B cell (primary cell): ENCODE results near the gene FCRL1. TPM values are rescaled to one million over a fixed set of nuclear protein-coding genes. Genes with fewer than 3 reads are reported as not detected.

Experiments
- ATAC-seq: fragments of 200-7000 bp; cut with Tn5 transposase; one replicate; pipeline ENCODE4 v1.10.0; 2021; ENCODE audit warnings: low read depth, mild to moderate bottlenecking, moderate number of reproducible peaks, moderate library complexity
- CTCF ChIA-PET: fragments of 350-600 bp; sonication (Branson Sonifier 250); formaldehyde crosslinking; loops from one replicate; lab custom pipeline; 2021; ENCODE audit warnings: antibody characterized with exemption, inconsistent platforms; lab: Charles Lee
- POLR2A ChIA-PET: fragments of 350-600 bp; sonication (Branson Sonifier 250); formaldehyde crosslinking; loops from one replicate; lab custom pipeline; 2021; ENCODE audit warnings: antibody characterized with exemption; lab: Charles Lee
- DNase-seq: peaks from one replicate; pipeline ENCODE4 v3.0.0; 2013
- H2AFZ ChIP-seq: 2 replicates; pipeline ENCODE4 v1.6.1; 2012; ENCODE audit warnings: mild to moderate bottlenecking, low read depth, low read length; ENCODE audit not compliant: insufficient read depth, poor library complexity, severe bottlenecking
- H3K27ac ChIP-seq, 2 donors: 1 replicate in 1 of 2; 2 replicates in 1 of 2; pipeline ENCODE4 v1.5.1; 2012 to 2013; ENCODE audit warnings: low read length in 2 of 2, mild to moderate bottlenecking in 2 of 2, moderate library complexity in 1 of 2
- H3K27me3 ChIP-seq, 4 experiments: fragments of 200-600 bp in 1 of 4; sonication (generic) in 1 of 4; replicated peaks in 1 of 4; 1 replicate in 2 of 4; 2 replicates in 2 of 4; pipeline versions ENCODE4 v1.6.1 to v1.7.0; 2013 to 2016; ENCODE audit warnings: low read length in 3 of 4, mild to moderate bottlenecking in 2 of 4, mixed read lengths in 1 of 4, moderate library complexity in 1 of 4; ENCODE audit not compliant: insufficient read depth in 4 of 4, control insufficient read depth in 3 of 4; ENCODE audit errors: control extremely low read depth in 1 of 4
- H3K36me3 ChIP-seq, 2 experiments: replicated peaks in 1 of 2; 1 replicate in 1 of 2; 2 replicates in 1 of 2; pipeline versions ENCODE4 v1.6.1 to v1.7.1; 2013; ENCODE audit warnings: low read length in 1 of 2; ENCODE audit not compliant: insufficient read depth in 2 of 2, control insufficient read depth in 1 of 2; ENCODE audit errors: control extremely low read depth in 1 of 2, extremely low read depth in 1 of 2
- H3K4me1 ChIP-seq, 2 donors: fragments of 200-600 bp in 1 of 2; sonication (generic) in 1 of 2; 1 replicate in 1 of 2; 2 replicates in 1 of 2; pipeline versions ENCODE4 v1.5.1 to v1.6.1; 2013 to 2017; ENCODE audit warnings: low read length in 2 of 2; ENCODE audit not compliant: control insufficient read depth in 2 of 2, insufficient read depth in 2 of 2
- H3K4me2 ChIP-seq: replicated peaks from 2 replicates; pipeline ENCODE3; 2012; ENCODE audit warnings: mild to moderate bottlenecking, low read depth, low read length; ENCODE audit not compliant: poor library complexity, severe bottlenecking
- H3K4me3 ChIP-seq, 5 experiments: fragments of 200-600 bp in 1 of 5; sonication (generic) in 1 of 5; 1 replicate in 3 of 5; 2 replicates in 2 of 5; pipeline versions ENCODE4 v1.5.1 to v1.7.0; 2011 to 2016; ENCODE audit warnings: low read length in 4 of 5, mild to moderate bottlenecking in 4 of 5, low read depth in 2 of 5, control low read depth in 1 of 5, moderate library complexity in 1 of 5; ENCODE audit not compliant: insufficient read depth in 1 of 5; ENCODE audit errors: control extremely low read depth in 1 of 5, extremely low read depth in 1 of 5
- H3K79me2 ChIP-seq: fragments of 200-600 bp; sonication (generic); one replicate; pipeline ENCODE4 v1.6.0; 2016; ENCODE audit warnings: low read length; ENCODE audit not compliant: control insufficient read depth, insufficient read depth
- H3K9ac ChIP-seq: fragments of 200-600 bp; sonication (generic); 2 replicates; pipeline ENCODE4 v1.6.1; 2017; ENCODE audit warnings: mild to moderate bottlenecking, low read length, moderate library complexity
- H3K9me3 ChIP-seq, 3 donors: one replicate each; pipeline versions ENCODE4 v1.6.1 to v1.7.1; 2013; ENCODE audit warnings: low read length in 2 of 3; ENCODE audit not compliant: control insufficient read depth in 2 of 3, insufficient read depth in 1 of 3; ENCODE audit errors: control extremely low read depth in 1 of 3
- H4K20me1 ChIP-seq: 2 replicates; pipeline ENCODE4 v1.6.0; 2012; ENCODE audit warnings: mild to moderate bottlenecking, low read length; ENCODE audit not compliant: insufficient read depth, control insufficient read depth, poor library complexity, severe bottlenecking
- H3K27ac Mint-ChIP-seq: one replicate; pipeline ENCODE4 v1.8.0; 2021; ENCODE audit warnings: mixed read lengths
- H3K27me3 Mint-ChIP-seq: one replicate; pipeline ENCODE4 v1.8.0; 2021; ENCODE audit warnings: mixed read lengths
- H3K4me1 Mint-ChIP-seq: one replicate; pipeline ENCODE4 v1.8.0; 2021; ENCODE audit warnings: mixed read lengths
- H3K4me3 Mint-ChIP-seq: one replicate; pipeline ENCODE4 v1.8.0; 2021; ENCODE audit warnings: mixed read lengths
- H3K9me3 Mint-ChIP-seq: one replicate; pipeline ENCODE4 v1.8.0; 2022; ENCODE audit warnings: mixed read lengths; ENCODE audit not compliant: insufficient read depth
- CTCF ChIP-seq: fragments of 200-600 bp; IDR thresholded peaks from one replicate; pipeline ENCODE4 v1.8.0; 2022; ENCODE audit warnings: antibody characterized with exemption, mild to moderate bottlenecking
- EZH2 ChIP-seq: IDR thresholded peaks from 2 replicates; pipeline ENCODE4 v1.6.1; 2012; ENCODE audit warnings: borderline replicate concordance, low read depth, mild to moderate bottlenecking, moderate library complexity, low read length; ENCODE audit not compliant: insufficient read depth, poor library complexity, severe bottlenecking
- WGBS: methylation state at CpG from one replicate; pipeline ENCODE4 v1.1.5; 2013; ENCODE audit warnings: missing lambda C conversion rate; ENCODE audit not compliant: insufficient coverage; 5-methylcytosine and 5-hydroxymethylcytosine counted together
- intact Hi-C: fragments of 100-400 bp; cut with micrococcal nuclease; formaldehyde crosslinking; loops from one replicate; pipeline ENCODE4 v1.10.0; 2022
- polyA plus RNA-seq: library from polyadenylated mRNA; depleted of rRNA; stranded (reverse); fragments of >200 nt; gene quantifications from 2 replicates; pipeline ENCODE4 v1.2.3, GENCODE V29; 2012
- total RNA-seq, 2 donors: library from RNA; stranded (reverse); fragments of 120-200 nt in 1 of 2; gene quantifications; 1 replicate in 1 of 2; 2 replicates in 1 of 2; pipeline versions ENCODE4 v1.2.3 to v1.2.4, GENCODE V29; 2013 to 2022

Gene FCRL1
- total and polyA plus RNA-seq, 2 donors (not counting 1 experiment from before 2014, with no cell fraction given): 277 to 953 TPM

DNA sequence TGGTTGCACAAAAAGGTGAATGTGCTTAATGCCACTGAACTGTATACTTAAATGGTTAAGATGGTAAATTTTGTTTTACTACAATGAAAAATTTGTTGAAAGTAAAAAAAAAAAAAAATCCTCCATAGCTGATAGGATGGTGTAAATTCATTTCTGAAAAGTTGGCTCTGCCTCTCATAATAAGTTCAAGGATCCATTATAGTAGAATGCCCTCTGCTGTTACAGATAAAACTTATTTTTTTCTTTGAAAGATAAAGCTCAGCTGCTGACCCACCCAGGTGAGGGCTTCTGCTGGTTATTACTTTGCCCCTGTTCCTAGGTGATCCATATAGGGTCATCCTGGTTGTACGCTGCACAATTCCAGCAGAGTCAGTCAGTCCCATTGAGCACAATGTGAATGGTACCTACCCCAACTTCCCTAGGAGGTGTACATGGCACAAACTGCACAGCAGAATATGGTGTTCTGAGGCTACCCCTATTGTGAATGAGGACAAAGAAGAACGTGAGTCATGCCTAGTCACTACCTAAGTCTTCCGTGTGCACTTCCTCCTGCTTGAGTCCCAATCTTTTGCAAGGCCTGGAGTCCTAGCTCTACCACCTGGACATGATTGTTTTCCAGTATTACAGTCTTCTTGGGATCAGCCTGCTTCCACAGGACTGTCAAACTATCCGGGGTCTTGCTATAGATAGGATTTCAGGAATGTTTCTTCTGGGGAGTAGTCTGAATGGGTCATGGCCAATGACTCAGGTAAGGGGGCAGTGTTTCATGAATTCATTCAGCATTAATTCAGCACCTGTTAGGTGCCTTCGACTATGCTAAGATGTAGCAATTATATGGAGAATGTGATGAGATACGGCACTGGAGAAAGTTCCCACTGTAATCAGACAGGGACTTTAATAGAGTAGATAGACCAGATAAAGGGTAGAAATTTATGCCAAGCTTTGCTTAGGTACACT, 42.5 kb upstream of the FCRL1 start:
- Histone ChIP-seq H4K20me1 (no peaks in the 10 kb centered on the region), H3K27ac (no peak overlapping the region), H2AFZ (no peak overlapping the region), H3K79me2 (peaks cover 8% of the 10 kb centered on the region), H3K4me2 (peak overlapping the region; percentile 16), H3K9ac (no peak overlapping the region), H3K4me3 (no peak overlapping the region), H3K4me1 (peaks cover 6 to 7% of the 10 kb centered on the region in 2 donors), H3K36me3 (no peaks in the 10 kb centered on the region), H3K27me3 (no peaks in the 10 kb centered on the region), H3K9me3 (no peaks in the 10 kb centered on the region)
- peak; percentile 34 for DNase-seq
- TF ChIP-seq CTCF (no peak), EZH2 (no peak)
- Mint-ChIP-seq H3K9me3 (no peaks in the 10 kb centered on the region), H3K27ac (peak overlapping the region; percentile 32), H3K4me1 (peaks cover 19% of the 10 kb centered on the region), H3K27me3 (no peaks in the 10 kb centered on the region), H3K4me3 (no peak overlapping the region)
- ChIA-PET POLR2A (interaction anchor here (0.7 kb wide), 1 partner anchor 274 kb away, joined by 3 read pairs; no protein-coding TSS in a partner anchor), CTCF (interaction anchor here (0.6 to 6.3 kb wide), 33 partner anchors 11 to 666 kb away, joined by 3 to 110 read pairs (median 4); partner anchors contain the start of genes FCRL1 and FCRL3)
- WGBS: 68% methylated on average over 5 of the region's 6 CpGs
- intact Hi-C loops: loop anchor here (1.0 to 10.0 kb wide), 2 partner anchors 282 to 488 kb away; no protein-coding TSS in a partner anchor
- peak; percentile 24 for ATAC-seq
